NB4 (cell line): ENCODE measurements around the gene PCNX4.
A peak's percentile ranks its signal among the peaks of the same experiment; 100 is the strongest.

Experiments
- CTCF ChIP-seq: IDR thresholded peaks from one replicate; pipeline ENCODE4 v1.5.1; 2012; ENCODE audit warnings: low read depth, low read length
- MAX ChIP-seq: IDR thresholded peaks from 2 replicates; pipeline ENCODE4 v1.6.1; 2011; ENCODE audit warnings: low read depth, low read length
- POLR2A ChIP-seq: IDR thresholded peaks from 2 replicates; pipeline ENCODE4 v1.6.1; 2011; ENCODE audit warnings: mild to moderate bottlenecking; ENCODE audit not compliant: insufficient read length; ENCODE audit errors: extremely low read depth

- TF ChIP-seq POLR2A (no peak), CTCF (peak; percentile 4), MAX (no peak)
These were observed 96.4 kb downstream of the PCNX4 start for GRCh38 chr14:60188115-60188514.
